ENCODE data around the gene IL32. TPM values are rescaled to one million over a fixed set of nuclear protein-coding genes. Genes with fewer than 3 reads are reported as not detected.
"Not testable (repeated sequence)": the region's sequence is repeated elsewhere in the genome, so short reads cannot be mapped to it uniquely, and the experiment has no call there.

IL32 gene
- total RNA-seq, 1 donor from 2014 or later: 4.9 TPM

GRCh38 chr16:3051494-3051893 is 13.9 kb upstream of the IL32 start:
- DNase-seq (ENCODE audit: low spot score in 2 of 2, unreplicated experiment in 2 of 2): no peak
- no peak overlapping the region for H3K4me3 Mint-ChIP-seq
- H3K9me3 Mint-ChIP-seq: no peaks in the 10 kb centered on the region
- H3K27me3 Mint-ChIP-seq (ENCODE audit: low read depth): peaks cover 52% of the 10 kb centered on the region
- peaks cover 3% of the 10 kb centered on the region for H3K4me1 Mint-ChIP-seq
- H3K27ac Mint-ChIP-seq: no peak overlapping the region
- TF ChIP-seq CTCF (IDR thresholded peaks at IDR 0.05; ENCODE audit: unreplicated experiment): no peak
- peaks cover 6% of the 10 kb centered on the region for H3K36me3 Mint-ChIP-seq

- DNase-seq (ENCODE audit: low spot score in 2 of 2, unreplicated experiment in 2 of 2); H3K27ac Mint-ChIP-seq; H3K4me3 Mint-ChIP-seq; H3K9me3 Mint-ChIP-seq; H3K36me3 Mint-ChIP-seq; H3K4me1 Mint-ChIP-seq: not testable (repeated sequence)
- peaks cover 40% of the 10 kb centered on the region for H3K27me3 Mint-ChIP-seq (ENCODE audit: low read depth)
Measured at GRCh38 chr16:3052571-3053329, 12.7 kb upstream of the IL32 start.

- not testable (repeated sequence) for DNase-seq (ENCODE audit: low spot score in 2 of 2, unreplicated experiment in 2 of 2); H3K4me1 Mint-ChIP-seq; H3K9me3 Mint-ChIP-seq; H3K27ac Mint-ChIP-seq; H3K36me3 Mint-ChIP-seq; H3K4me3 Mint-ChIP-seq
- peaks cover 34% of the 10 kb centered on the region for H3K27me3 Mint-ChIP-seq (ENCODE audit: low read depth)
Measured at GRCh38 chr16:3053330-3053710, 12.1 kb upstream of the IL32 start.

GRCh38 chr16:3054965-3055733 is 10.3 kb upstream of the IL32 start:
- DNase-seq (ENCODE audit: low spot score in 2 of 2, unreplicated experiment in 2 of 2): no peak
- H3K27ac Mint-ChIP-seq: no peak overlapping the region
- no peak overlapping the region for H3K4me3 Mint-ChIP-seq
- peaks cover 6% of the 10 kb centered on the region for H3K36me3 Mint-ChIP-seq
- H3K4me1 Mint-ChIP-seq: peaks cover 8% of the 10 kb centered on the region
- TF ChIP-seq CTCF (IDR thresholded peaks at IDR 0.05; ENCODE audit: unreplicated experiment): no peak
- H3K27me3 Mint-ChIP-seq (ENCODE audit: low read depth): peaks cover 16% of the 10 kb centered on the region
- H3K9me3 Mint-ChIP-seq: no peaks in the 10 kb centered on the region

GRCh38 chr16:3055734-3056115 is 9.7 kb upstream of the IL32 start:
- DNase-seq (ENCODE audit: low spot score in 2 of 2, unreplicated experiment in 2 of 2); H3K27me3 Mint-ChIP-seq (ENCODE audit: low read depth); H3K36me3 Mint-ChIP-seq; H3K4me3 Mint-ChIP-seq; H3K27ac Mint-ChIP-seq; H3K4me1 Mint-ChIP-seq; H3K9me3 Mint-ChIP-seq: not testable (repeated sequence)

- no peak for TF ChIP-seq CTCF (IDR thresholded peaks at IDR 0.05; ENCODE audit: unreplicated experiment)
- Mint-ChIP-seq H3K4me3 (peak overlapping the region; percentile 33), H3K4me1 (peaks cover 8% of the 10 kb centered on the region)
Measured at GRCh38 chr16:3056336-3057180, 8.9 kb upstream of the IL32 start.

More at GRCh38 chr16:3056336-3057180, 8.9 kb upstream of the IL32 start:
- Mint-ChIP-seq H3K27ac (no peak overlapping the region), H3K36me3 (peaks cover 6% of the 10 kb centered on the region), H3K9me3 (no peaks in the 10 kb centered on the region), H3K27me3 (ENCODE audit: low read depth) (peaks cover 2% of the 10 kb centered on the region)
- no peak for DNase-seq (ENCODE audit: low spot score in 2 of 2, unreplicated experiment in 2 of 2)

All from mesothelial cell of epicardium (in vitro differentiated cells).